NCI-H2081 treated with DMSO at 0.1 percent for 48 hours (cell line): ENCODE data around the gene SRRM2.
A peak's percentile ranks its signal among the peaks of the same experiment; 100 is the strongest.
"Not testable (repeated sequence)": the region's sequence is repeated elsewhere in the genome, so short reads cannot be mapped to it uniquely, and the experiment has no call there.

Experiments
- DNase-seq: peaks from one replicate; lab custom pipeline; 2025; lab: John Stamatoyannopoulos, UW

Gene SRRM2

GRCh38 chr16:2715064-2715463 lies 37.4 kb upstream of the SRRM2 start:
- DNase-seq: no peak

DNA sequence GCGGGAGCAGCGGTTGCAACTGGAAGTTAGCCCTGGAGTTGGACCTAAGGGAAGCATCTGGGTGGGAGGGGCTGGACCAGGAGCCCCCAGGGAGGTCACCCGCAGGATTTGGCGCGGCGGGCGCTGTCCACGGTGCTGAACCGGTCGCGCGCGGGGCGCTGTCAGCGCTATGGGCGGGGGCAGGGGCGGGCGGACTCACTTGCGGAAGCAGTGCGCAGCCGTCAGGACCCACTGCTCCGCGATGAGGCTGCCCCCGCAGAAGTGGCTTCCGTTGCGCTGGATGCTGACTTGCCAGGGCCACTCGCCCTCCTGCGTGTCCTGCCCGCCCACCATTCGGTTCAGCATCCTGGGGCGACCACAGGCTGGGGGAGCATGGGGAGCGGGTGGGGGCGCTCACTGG lies 36.9 kb upstream of the SRRM2 start:
- DNase-seq: no peak

GRCh38 chr16:2715966-2716885 lies 36.2 kb upstream of the SRRM2 start:
- DNase-seq: no peak

- no peak for DNase-seq
Measured at GRCh38 chr16:2716948-2717347, 35.5 kb upstream of the SRRM2 start.

GRCh38 chr16:2717383-2718263 lies 34.8 kb upstream of the SRRM2 start:
- no peak for DNase-seq

- no peak for DNase-seq
Measured at GRCh38 chr16:2719328-2720063, 32.9 kb upstream of the SRRM2 start.

GRCh38 chr16:2720064-2720457 lies 32.4 kb upstream of the SRRM2 start, which contains the start of gene PRSS27:
PRSS27 (minus strand) TSS chr16:2720224; CDS start chr16:2720160, 64 bp downstream.
- no peak for DNase-seq

DNA sequence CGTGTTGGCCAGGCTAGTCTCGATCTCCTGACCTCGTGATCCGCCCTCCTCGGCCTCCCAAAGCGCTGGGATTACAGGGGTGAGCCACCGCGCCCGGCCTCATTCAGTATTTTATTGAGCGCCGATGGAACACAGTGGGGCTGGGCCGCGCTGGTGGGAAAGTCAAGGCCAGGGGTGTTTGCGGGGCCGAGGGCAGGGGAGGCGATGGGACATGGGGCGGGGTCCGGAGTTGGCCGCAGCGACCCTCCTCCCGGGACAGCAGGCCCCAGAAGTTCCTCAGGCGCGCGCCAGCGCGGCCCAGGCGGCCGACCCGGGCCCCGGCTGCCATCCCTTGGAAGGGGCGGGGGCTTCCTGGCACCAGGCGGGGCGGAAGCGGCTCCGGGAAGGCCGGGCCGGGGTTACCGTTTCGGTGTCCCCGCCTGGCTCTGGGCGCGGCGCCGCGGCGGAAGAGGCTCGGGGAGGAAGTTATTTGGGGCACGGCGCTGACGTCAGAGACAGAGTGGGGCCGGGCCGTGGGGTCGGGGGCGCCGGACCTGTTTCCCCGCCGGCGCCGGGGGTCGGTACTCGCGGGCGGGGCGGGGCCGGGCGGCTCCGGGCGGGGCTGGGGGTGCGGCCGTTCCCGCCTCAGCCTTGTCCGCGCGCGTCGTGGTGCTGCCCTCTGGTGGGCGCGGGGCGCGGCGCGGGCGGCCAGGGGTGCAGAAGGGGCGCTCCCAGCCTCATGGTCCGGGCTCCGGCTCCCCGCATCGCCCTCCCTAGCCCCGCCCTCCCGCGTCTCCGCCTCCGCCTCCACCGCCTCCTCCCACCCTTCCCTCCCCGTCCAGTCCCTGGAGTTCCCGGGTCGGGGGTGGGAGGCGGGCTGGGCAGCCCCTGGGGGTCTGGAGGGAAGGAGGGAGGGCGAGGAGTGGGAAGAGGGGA lies 31.5 kb upstream of the SRRM2 start:
- DNase-seq: peak; percentile 21

DNA sequence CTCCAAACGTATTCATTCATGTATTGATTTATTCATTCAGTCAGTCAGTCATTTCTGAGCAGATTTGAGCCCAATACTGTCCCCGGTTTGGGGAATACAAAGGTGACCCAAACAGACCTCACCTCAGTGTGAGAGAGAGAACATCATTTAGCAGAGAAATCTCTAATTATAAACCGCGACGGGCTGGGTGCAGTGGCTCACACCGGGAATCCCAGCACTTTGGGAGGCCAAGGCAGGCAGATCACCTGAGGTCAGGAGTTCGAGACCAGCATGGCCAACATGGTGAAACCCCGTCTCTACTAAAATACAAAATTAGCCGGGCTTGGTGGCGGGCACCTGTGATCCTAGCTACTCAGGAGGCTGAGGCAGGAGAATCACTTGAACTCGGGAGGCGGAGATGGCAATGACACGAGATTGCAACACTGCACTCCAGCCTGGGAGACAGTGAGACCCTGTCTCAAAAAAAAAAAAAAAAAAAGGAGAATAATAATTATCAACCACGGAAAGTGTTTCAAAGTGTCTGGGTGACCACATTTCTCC lies 30.7 kb upstream of the SRRM2 start:
- not testable (repeated sequence) for DNase-seq

GRCh38 chr16:2724088-2724676 lies 28.3 kb upstream of the SRRM2 start:
- no peak for DNase-seq

- no peak for DNase-seq
Measured at GRCh38 chr16:2724816-2725348, 27.6 kb upstream of the SRRM2 start.

DNA sequence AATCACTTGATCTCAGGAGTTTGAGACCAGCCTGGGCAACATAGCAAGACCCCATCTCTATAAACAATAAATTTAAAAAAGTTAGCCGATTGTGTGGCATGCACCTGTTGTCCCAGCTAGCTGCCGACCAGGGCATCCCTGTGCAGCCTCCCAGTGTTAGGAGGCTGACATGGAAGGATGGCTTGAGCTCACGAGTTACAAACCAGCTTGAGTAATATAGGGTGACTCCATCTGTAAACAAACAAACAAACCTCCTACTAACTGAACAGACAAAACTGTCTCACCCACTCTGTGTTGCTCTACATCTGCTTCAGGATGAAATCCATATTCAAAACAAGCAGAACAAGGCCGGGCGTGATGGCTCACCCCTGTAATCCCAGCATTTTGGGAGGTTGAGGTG lies 25.5 kb upstream of the SRRM2 start:
- DNase-seq: no peak

DNA sequence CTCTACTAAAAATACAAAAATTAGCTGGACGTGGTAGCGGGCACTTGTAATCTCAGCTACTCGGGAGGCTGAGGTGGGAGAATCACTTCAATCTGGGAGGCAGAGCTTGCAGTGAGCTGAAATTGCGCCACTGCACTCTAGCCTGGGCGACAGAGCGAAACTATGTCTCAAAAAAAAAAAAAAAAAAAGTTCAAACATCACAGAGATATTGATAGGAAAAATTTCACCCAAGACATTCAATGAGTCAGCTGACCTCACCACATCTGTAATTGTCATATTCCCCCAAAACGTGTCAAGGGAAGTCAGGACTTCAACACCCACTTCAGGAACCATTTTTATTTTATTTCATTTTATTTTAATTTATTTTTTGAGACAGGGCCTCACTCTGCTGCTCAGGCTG lies 24.4 kb upstream of the SRRM2 start:
- no peak for DNase-seq

GRCh38 chr16:2734844-2735515 lies 17.5 kb upstream of the SRRM2 start:
- DNase-seq: no peak

- no peak for DNase-seq
Measured at GRCh38 chr16:2736476-2737237, 15.8 kb upstream of the SRRM2 start.

GRCh38 chr16:2737238-2737605 lies 15.2 kb upstream of the SRRM2 start:
- DNase-seq: no peak

- DNase-seq: no peak
Measured at GRCh38 chr16:2737895-2738418, 14.5 kb upstream of the SRRM2 start.

GRCh38 chr16:2738615-2739014 lies 13.8 kb upstream of the SRRM2 start:
- DNase-seq: no peak
